GM19193 (cell line): ENCODE data around the gene TTBK1.

Experiments used
- POLR2A ChIP-seq: IDR thresholded peaks from 4 replicates; pipeline ENCODE4 v1.6.1; 2011; ENCODE audit not compliant: insufficient read depth, insufficient read length; ENCODE audit errors: extremely low read depth

Gene TTBK1

DNA sequence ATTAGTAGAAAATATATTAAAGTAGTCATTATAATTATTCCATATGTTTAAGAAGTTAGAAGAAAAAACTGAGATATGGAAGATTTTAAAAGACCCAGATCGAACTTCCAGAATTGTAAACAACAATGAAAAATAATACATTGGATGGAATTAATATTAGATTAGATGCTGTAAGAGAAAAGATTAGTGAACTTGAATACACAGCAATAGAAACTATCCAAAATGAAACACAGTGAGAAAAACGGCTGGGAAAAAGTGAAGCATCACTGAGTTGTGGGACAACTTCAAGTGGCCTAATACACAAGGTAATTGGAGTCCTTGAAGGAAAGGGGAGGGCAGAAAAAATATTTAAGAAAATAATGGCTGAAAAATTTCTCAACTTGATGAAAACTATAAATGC, 4.2 kb upstream of the TTBK1 start:
- no peak for TF ChIP-seq POLR2A

DNA sequence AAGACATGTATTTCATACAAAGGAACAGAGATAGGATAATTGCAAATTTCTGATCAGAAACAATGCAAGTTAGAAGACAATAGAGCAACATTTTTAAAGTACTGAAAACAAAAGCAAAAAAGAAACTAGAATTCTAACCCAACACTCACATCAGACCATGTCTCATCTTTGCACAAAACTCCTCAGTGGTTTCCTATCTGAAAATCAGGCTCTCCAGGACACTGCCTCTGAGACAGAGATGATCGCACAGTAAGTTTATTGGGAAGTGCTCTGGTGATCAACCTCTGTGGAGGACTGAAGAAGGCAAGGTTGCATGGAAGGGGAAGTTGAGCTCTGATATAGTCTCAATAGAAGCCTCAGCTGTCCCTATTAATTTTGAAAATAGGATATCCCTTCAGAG, 2.3 kb upstream of the TTBK1 start:
- no peak for TF ChIP-seq POLR2A

DNA sequence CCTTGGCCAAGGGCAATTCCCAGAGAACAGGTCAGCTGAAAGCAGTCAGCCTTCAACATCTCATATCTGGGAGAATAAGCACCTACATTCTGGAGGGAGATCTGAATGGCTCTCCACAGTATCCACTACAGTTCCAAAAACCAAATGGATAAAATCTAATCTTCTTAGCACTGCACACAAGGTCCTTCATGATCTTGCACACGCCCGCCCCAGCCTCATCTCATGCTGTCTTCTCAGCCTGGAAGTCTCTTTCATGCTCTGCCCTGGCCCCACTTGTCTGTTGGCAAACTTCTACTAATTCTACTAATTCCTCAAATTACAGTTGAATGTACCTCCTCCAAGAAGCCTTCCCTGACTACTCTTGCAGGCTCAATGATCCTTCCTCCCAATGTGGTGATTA, 1.8 kb upstream of the TTBK1 start:
- TF ChIP-seq POLR2A = no peak

DNA sequence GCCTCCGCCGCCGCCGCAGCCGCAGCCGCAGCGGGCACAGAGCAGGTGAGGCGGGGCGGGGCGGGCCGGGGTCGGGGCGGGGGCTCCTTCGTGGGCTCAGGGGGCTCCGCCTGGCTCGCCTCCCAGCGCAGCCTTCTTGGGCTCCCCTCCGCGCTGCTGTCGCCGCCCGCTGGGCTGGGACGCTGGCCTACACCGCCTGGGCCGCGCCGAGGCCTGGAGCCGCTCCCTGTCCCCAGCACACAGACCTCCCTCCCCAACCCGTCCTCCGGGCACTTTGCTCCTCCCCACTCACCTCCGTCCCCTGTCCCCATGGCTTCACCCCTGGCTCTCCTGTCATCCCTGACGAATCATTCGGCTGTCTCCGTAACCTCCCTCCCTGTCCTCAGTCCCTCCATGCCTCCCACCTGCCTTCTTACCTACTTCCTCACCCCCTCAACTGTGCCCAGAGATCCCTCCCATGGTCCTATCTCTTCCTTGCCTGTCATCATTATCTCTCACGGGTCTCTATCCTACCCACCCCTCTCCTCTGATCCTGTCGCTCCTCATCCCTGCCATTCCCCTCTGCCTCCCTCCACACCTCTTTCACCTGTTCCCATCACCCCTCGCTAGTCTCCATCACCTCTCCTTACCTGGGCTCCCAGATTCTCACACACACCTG, 512 bp downstream of the TTBK1 start:
- TF ChIP-seq POLR2A = no peak

DNA sequence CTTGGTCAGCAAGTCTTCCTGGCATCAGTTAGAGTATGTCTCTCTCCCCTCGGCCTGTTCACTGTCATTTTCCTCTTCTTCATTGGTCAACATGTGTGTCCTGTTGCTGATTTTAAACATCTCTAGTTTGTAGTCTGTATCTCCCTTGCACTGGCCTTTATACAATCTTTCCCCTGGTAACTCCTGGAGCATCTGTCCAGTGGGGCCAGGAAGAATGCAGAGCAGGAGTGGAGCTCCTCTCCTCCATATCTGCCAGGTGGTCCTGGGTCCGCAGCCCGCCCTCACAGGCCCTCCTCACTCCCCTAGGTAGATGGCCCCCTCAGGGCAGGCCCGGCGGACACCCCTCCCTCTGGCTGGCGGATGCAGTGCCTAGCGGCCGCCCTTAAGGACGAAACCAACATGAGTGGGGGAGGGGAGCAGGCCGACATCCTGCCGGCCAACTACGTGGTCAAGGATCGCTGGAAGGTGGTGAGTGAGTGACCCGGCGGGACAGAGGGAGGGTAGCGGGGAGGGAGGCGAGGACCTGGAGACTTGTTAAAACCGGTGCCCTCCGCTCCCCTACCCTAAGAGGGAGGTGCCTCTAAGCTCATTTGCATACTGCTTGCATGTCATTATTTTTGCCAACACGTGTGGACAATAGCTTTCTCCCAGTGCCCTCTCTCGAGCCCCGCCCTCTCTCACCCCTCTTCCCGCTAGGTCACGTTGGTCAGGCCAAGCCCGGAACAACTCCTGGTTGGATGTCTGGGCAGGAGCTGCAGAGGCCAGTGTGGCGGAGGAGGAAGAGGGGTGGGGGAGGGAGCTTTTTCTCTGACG, 3.2 kb downstream of the TTBK1 start:
- no peak for TF ChIP-seq POLR2A

DNA sequence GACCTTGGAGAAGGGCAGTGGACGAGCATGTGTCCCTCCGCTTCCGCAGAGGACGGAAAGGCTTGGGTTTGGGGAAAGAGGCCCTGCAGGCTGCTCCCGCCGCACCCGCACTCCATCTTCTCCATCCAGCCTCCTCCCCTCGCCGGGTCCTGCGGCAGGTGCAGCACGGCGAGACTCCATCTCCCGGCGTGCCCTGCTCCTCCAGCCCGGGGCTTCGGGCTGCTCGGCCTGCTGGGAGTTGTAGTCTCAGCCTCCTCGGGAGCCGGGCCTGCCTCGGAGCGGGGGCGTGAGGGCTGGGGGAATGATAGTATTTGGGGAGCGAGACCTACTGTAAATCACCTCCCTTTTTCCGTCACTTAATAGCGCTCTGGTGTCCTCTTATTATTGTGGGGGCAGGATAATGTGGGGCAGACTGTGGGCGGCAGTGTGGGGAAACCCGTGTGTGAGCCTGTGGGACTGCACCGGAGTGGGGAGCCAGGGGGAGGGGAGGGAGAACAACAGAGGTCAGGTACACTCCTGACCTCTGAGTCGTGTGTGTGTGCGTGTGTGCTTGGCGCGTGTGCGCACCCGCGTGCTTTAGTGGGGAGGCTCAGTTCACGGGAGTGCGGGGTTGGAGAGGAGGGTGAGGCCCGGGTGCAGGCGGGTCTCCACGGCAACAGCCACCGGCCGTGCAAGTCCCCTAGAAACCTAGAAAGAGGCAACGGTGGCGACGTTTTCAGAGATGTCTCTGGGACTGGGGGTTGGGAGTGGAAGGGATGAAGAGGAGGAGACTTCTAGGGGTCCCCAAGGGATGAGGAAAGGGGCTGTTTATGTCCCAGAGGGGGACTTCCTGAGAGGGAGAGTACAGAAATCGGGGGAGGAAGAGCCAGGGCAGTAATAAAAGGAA, 4.1 kb downstream of the TTBK1 start:
- peak; percentile 15 for TF ChIP-seq POLR2A

DNA sequence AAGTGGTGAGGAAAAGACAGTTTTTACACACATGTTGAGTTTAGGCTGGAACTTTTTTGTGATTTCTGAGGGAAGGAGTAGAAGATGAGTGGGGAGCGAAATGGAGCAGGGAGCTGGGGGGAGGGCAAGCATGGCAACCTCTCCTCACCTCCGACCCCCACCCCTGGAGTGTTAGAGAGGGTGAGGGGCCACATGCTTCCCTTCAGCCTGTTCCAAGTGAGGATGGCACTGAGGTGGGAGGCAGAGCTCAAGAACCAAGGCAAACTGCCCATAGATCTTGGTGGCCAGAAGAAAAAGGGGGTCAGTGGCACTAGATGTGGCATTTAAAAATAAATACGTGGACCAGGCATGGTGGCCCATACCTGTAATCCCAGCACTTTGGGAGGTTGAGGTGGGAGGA, 4.8 kb downstream of the TTBK1 start:
- TF ChIP-seq POLR2A = no peak

DNA sequence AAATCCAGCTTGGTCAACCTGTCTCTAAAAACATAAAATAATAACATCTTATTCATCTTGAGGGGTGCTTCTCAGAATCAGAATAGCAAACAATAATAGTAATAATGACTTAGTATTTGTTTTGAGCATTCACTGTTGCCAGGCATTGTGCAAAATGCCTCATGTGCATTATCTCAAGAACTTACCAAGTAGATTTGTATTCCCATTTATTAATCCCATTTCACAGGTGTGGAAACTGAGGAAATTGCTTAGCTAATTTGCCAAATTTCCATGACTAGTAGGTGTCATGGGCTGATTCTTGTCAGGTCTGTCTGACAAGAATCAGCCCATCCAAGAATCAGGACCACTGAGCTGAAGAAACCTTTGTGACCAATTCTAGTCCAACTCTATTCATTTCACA, 5.5 kb downstream of the TTBK1 start:
- no peak for TF ChIP-seq POLR2A

DNA sequence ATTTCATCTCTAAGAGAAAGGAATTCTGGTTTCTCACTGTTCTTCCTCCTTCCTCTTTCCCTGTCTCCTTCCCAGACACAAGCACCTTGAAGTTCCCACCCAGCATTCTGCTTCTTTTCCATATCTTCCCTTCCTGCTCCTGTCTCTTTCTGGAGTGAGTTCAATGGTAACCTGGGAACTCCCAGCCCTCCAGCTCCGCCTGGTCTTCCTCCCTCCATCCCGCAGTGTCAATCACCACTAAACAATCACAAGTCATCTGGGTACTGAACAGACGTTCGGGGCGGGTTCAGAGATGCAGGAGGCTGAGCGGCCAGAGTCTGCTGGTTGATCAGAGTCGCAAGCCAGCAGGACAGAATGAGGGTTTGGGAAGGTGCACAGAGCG, 7.7 kb downstream of the TTBK1 start:
- TF ChIP-seq POLR2A = no peak

DNA sequence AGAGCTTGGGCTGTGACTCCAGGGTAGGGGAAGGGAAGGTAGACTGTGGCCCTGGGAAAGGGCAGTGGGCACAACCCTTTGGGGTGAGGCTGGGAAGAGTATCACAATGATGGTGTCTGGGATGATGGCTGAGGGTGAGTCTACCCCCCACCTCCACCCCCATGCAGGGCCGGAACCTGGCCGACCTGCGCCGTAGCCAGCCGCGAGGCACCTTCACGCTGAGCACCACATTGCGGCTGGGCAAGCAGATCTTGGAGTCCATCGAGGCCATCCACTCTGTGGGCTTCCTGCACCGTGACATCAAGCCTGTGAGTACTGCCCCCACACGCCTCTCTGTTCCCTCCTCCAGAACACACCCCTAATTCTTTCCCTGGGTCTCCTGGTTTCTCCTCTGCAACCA, 10.1 kb downstream of the TTBK1 start:
- no peak for TF ChIP-seq POLR2A

DNA sequence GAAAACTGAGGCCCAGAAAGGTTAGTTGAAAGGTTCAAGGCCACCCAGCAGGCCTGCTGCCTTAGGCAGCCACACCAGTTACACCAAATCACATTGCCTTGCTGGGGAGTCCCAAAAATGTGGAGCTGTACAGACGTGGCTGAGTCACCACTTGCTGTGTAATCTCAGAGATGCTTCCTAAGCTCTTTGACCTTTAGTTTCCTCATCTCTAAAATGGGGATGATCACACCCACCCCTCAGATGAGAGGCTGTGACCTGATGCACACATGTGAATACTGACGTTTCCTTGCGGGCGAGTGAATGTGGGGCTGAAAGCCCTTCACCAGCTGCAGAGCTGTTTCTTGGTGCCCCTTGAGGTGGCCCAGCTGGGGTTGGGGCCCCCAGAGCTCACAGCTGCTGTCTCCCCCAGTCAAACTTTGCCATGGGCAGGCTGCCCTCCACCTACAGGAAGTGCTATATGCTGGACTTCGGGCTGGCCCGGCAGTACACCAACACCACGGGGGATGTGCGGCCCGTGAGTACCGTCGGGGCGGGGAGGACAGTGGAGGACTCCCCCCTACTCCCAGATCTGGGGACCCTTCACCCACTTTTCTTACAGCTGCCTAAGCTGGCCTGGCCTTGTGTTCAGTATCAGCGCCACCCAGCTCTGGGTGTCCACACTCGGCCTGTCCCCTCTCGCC, 11.0 kb downstream of the TTBK1 start:
- TF ChIP-seq POLR2A = no peak

DNA sequence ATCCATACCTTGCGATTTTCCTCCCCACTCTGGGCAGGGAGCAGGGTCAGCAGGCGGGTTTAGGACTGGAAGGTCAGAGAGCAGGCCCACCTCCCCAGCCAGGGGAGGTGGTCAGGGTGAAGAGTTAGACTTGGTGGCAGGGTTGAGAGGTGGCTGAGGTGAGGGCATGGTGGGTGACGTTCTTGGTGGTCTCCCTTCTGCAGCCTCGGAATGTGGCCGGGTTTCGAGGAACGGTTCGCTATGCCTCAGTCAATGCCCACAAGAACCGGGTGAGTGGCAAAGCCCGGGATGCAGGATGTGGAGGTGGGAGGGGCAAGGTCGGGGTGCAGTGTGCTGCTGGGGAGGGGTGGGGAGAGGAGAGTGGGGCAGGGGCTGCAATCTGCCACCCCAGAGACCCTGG, 11.6 kb downstream of the TTBK1 start:
- TF ChIP-seq POLR2A = no peak

DNA sequence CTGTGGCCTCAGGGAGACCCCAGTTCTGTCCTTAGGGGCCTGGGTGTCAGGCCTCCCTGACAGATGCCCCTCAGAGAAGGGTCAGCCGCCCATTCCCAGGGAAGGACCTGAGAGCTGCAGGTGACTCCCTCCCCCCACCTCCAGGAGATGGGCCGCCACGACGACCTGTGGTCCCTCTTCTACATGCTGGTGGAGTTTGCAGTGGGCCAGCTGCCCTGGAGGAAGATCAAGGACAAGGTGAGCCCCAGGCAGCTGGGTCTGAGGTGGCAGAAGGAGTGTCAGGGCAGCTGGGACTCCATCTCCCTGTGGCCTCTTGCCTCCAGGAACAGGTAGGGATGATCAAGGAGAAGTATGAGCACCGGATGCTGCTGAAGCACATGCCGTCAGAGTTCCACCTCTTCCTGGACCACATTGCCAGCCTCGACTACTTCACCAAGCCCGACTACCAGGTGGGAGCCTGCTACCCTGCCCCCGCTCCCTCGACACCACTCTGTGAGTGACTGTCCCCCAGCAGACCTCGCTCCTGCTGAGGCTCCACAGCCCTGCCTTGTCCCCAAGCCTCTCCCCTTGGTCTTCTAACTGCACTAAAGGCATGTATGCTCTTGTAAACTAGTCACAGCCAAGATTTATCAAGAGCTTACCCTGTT, 12.2 kb downstream of the TTBK1 start:
- no peak for TF ChIP-seq POLR2A

DNA sequence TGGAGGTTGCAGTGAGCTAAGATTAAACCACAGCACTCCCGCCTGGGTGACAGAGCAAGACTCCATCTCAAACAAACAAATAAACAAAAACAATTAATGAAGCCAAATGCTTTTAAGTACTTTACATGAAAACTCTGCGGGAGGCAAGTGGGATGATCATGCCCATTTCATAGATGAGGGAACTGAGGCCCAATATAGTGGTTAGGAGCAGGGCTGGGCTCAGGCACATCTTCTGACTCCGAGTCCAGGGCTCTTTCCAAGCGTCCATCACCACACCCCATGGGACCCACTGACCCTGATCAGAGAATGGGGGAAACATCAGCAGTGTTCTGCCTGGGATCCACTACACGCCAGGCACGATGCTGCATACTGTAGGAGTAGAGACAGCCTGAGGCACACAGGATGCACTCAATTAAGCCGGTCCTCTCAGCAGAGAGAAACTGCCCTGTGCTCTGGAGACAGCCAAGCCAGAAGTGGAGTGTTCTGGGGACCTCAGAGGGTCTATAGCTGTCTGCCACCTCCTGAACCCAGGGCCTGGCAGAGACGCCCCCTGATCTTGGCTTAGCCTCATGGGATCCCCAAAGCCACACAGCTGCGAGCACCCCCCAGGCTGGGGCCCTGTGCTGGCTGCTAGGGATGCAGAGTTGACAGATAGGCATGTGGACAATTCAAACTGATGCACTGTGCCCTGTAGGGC, 13.5 kb downstream of the TTBK1 start:
- TF ChIP-seq POLR2A = no peak

DNA sequence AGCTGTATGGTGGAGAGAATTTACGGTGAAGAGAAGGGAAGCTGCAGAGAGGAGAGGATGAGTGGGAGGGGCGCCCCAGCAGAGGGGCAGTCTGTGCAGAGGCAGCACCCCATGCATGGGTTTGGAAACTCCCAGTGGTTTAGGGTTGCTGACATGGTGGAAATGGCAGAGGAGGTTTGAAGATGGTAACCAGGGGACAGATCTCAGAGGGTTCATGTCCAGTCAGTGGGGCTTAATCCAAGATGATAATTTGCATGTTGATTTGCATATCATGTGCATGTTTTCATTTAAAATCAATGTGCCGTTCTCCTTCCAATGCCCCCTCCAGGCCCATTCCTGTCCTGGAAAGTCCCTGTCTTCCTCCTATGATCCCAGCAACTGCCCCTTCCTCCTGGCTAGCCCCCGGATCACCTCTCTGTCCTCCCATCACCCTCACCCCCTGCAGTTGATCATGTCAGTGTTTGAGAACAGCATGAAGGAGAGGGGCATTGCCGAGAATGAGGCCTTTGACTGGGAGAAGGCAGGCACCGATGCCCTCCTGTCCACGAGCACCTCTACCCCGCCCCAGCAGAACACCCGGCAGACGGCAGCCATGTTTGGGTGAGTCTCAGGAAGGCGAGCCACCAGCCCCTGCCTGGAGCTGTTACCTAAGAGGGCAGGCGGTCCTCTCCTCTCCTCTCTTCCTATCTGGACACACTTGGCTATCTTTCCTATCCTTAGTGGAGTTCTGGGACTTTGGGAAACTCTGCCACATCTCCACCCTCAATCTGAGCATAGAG, 14.3 kb downstream of the TTBK1 start:
- TF ChIP-seq POLR2A = no peak
